Measurements from ENCODE around the gene ACSM2B.

GRCh38 chr16:20504418-20504817 is 71.7 kb downstream of the ACSM2B start:
- TF ChIP-seq PATZ1 (CRISPR knock-in tag; IDR thresholded peaks at IDR 0.05; ENCODE audit: borderline replicate concordance), result no peak
- no peak for TF ChIP-seq ESRRG (CRISPR knock-in tag; IDR thresholded peaks at IDR 0.05)
- no peak for TF ChIP-seq ARNTL (CRISPR knock-in tag; IDR thresholded peaks at IDR 0.05; ENCODE audit: borderline replicate concordance, low read depth)
- no peak for TF ChIP-seq ZFP3 (CRISPR knock-in tag; IDR thresholded peaks at IDR 0.05)

Measured in SK-N-SH treated with all-trans-retinoic acid at 6 μM for 48 hours (cell line).